GM12891 (cell line): ENCODE results near the gene TEX26.

Source experiments
- DNase-seq: peaks from one replicate; pipeline ENCODE4 v3.0.0; 2011; ENCODE audit warnings: low spot score; ENCODE audit not compliant: insufficient read length
- FAIRE-seq: peaks from 2 replicates; lab custom pipeline; 2011; peaks lifted over from hg19 to GRCh38; lab: Jason Lieb, UNC
- PAX5 ChIP-seq: IDR thresholded peaks from 2 replicates; pipeline ENCODE4 v1.6.1; 2011; ENCODE audit warnings: low read length, moderate library complexity, mild to moderate bottlenecking; ENCODE audit not compliant: insufficient read depth, severe bottlenecking
- POLR2A ChIP-seq: IDR thresholded peaks from 2 replicates; pipeline ENCODE4 v1.6.1; 2011; ENCODE audit warnings: low read depth, low read length, control low read depth
- POLR2AphosphoS5 ChIP-seq: IDR thresholded peaks from 2 replicates; pipeline ENCODE4 v1.6.1; 2011; ENCODE audit warnings: low read depth, low read length, control low read depth
- POU2F2 ChIP-seq: IDR thresholded peaks from 2 replicates; pipeline ENCODE4 v1.6.1; 2011; ENCODE audit warnings: low read depth, mild to moderate bottlenecking, control low read depth, low read length, moderate library complexity
- SPI1 ChIP-seq: IDR thresholded peaks from 2 replicates; pipeline ENCODE4 v1.6.1; 2011; ENCODE audit warnings: low read depth, low read length, control low read depth
- TAF1 ChIP-seq: IDR thresholded peaks from 2 replicates; pipeline ENCODE4 v1.6.1; 2011; ENCODE audit warnings: low read depth, low read length, control low read depth

Gene TEX26

DNA sequence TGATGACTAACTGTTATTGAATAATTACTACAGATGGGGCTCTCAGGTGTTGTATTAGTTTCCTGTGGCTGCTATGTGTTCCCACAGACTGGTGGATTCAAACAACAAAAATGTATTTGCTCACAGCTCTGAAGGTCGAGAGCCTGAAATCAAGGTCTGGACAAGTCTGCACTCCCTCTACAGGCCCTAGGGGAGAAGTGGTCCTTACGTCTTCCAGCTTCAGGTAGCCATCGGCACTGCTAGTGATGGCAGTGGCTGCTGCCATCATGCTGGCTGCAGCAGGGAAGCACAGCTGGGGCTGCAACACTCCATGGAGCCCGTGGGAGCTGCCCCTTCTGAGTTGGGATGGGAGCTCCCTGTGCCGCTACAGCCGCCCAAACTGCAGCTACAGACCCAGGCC lies 1.9 kb downstream of the TEX26 start:
- TF ChIP-seq POU2F2, result no peak
- no peak for TF ChIP-seq PAX5
- TF ChIP-seq POLR2AphosphoS5, result no peak
- no peak for TF ChIP-seq POLR2A
- no peak for TF ChIP-seq SPI1
- TF ChIP-seq TAF1, result no peak
- DNase-seq (no peak), FAIRE-seq (no peak)

GRCh38 chr13:30934803-30935202 lies 2.3 kb downstream of the TEX26 start:
- no peak for FAIRE-seq
- no peak for DNase-seq
- no peak for TF ChIP-seq SPI1
- no peak for TF ChIP-seq TAF1
- TF ChIP-seq POLR2A, result no peak
- TF ChIP-seq POLR2AphosphoS5, result no peak
- TF ChIP-seq PAX5, result no peak
- TF ChIP-seq POU2F2, result no peak

DNA sequence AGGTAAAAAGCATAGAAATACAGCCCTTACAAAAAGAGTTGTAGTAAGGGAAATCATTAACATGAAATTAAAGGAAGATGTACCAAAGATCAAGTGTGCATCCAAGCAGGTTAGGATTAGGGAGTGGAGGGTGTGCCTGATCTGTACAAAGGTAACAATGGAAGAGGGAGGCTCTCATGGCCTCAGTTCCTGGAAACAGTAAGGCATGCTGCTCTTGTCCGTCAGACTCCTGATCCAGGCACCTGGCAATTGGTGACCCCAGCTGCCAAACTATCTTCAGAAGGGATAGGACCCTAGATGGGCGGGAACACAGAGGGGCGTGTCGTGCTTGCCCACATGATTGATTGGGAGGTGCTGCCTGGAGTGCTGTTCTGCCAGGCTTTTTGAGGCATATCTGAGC lies 4.5 kb downstream of the TEX26 start:
- DNase-seq (no peak), FAIRE-seq (no peak)
- TF ChIP-seq POU2F2 (no peak), PAX5 (no peak), TAF1 (no peak), POLR2AphosphoS5 (no peak), SPI1 (no peak), POLR2A (no peak)

DNA sequence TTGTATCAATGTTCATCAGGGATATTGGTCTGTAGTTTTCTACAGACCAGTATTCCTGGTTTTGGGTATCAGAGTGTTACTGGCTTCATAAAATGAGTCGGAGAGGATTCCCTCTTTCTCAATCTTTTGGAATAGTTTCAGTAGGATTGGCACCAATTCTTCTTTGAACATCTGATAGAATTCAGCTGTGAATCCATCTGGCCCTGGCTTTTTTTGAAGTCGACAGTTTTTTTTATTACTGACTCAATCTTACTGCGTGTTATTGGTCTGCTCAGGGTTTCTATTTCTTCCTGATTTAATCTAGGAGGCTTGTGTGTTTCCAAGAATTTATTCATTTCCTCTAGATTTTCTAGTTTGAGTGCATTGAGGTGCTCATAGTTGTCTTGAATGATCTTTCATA lies 11.4 kb downstream of the TEX26 start:
- TF ChIP-seq PAX5 (no peak), POLR2AphosphoS5 (no peak), SPI1 (no peak), TAF1 (no peak), POLR2A (no peak)
- FAIRE-seq (no peak), DNase-seq (no peak)

DNA sequence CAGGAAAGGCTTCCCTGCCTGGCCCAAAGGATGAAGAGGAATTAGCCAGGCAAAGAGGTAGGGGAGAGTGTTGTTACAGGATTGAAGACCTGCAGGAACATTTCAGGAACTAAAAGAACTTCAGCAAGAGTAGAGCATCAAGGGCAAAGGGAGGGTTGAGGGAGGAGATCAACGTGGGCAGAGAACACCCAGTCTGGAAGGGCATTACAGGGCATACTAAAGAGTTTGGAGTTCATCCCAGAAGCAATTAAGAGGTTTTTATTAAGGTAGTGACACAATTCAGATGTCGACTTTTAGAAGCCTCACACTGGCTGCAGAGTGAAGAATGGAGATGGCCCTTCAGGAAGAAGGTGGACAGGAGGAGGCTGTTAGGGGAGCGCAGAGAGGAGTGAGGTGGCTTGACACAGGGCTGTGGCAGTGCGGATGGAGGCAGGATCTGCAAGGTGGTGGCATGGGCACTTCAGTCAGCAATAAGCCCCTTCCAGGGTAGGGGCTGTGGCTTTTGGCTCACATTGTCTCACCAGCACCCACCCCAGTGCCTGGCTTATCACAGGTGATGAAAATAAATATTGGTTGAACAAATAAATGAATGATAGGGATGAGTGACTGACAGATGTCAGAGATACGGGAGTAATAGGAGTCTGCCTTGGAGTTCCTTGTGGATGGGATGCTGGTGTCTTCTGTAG lies 24.9 kb downstream of the TEX26 start:
- TF ChIP-seq POLR2AphosphoS5 (no peak), POLR2A (no peak), TAF1 (no peak), POU2F2 (no peak), PAX5 (no peak)
- FAIRE-seq (no peak), DNase-seq (no peak)

DNA sequence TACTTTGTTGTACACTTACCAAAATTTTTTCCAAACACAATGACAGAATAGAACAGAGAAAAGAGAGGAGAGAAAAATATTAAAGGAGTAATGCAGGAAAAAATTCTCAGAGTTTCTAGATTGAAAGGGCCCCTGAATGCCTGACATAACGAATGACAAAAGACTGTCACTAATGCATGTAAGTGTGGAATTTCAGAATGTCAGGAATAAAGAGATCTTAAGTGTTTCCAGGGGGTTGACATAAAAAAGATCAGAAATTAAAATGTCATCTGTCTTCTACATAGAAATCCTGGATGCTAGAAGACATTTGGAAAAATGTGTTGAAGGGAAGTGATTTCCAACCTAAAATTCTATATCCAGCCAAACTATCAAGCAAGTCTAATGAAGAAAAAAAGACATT lies 27.2 kb downstream of the TEX26 start:
- DNase-seq, result no peak
- no peak for FAIRE-seq
- TF ChIP-seq SPI1, result no peak
- TF ChIP-seq POLR2A, result no peak
- no peak for TF ChIP-seq POLR2AphosphoS5
- no peak for TF ChIP-seq TAF1

DNA sequence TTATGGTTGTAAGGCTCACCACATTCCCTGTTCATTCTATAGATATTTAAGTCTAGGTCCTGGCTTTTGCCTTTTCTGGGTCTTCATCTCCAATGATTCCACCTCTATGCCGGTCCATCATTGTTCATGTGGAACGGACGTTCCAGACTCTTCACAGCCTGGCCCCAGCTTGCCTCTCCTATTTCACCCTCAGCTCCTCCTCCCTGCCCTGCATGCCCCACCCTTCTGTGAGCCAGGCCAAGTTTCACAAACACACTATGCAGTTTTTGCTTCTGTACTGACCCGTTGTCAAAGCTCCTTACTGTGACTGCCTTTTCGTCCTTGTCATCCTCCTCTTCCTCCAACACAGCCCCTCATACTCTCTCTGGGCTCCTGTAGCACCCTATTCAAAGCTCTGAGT lies 31.3 kb downstream of the TEX26 start:
- no peak for TF ChIP-seq SPI1
- no peak for TF ChIP-seq TAF1
- TF ChIP-seq PAX5, result no peak
- no peak for TF ChIP-seq POU2F2
- TF ChIP-seq POLR2AphosphoS5, result no peak
- TF ChIP-seq POLR2A, result no peak
- DNase-seq, result no peak
- FAIRE-seq, result no peak

GRCh38 chr13:30965380-30965779 lies 32.9 kb downstream of the TEX26 start:
- no peak for DNase-seq
- no peak for FAIRE-seq
- TF ChIP-seq PAX5, result no peak

GRCh38 chr13:30966101-30966500 lies 33.6 kb downstream of the TEX26 start:
- FAIRE-seq (no peak), DNase-seq (no peak)
- no peak for TF ChIP-seq TAF1
- no peak for TF ChIP-seq SPI1
- no peak for TF ChIP-seq POU2F2
- no peak for TF ChIP-seq POLR2A
- no peak for TF ChIP-seq POLR2AphosphoS5

- TF ChIP-seq TAF1 (no peak), SPI1 (no peak), POLR2AphosphoS5 (no peak), POU2F2 (no peak), POLR2A (no peak), PAX5 (no peak)
- DNase-seq (no peak), FAIRE-seq (no peak)
Measured at GRCh38 chr13:30968846-30969245, 36.4 kb downstream of the TEX26 start.
